Tibial artery (tissue), 4 donors: ENCODE data around the gene ETV6.

Experiments used
- DNase-seq, 2 donors: peaks; one replicate each; pipeline ENCODE4 v3.0.0-alpha.2; 2019
- H3K27ac ChIP-seq, 2 donors: fragments of 200-600 bp; sonication (generic) in 1 of 2; 1 replicate in 1 of 2; 2 replicates in 1 of 2; pipeline ENCODE4 v1.5.1; 2018 to 2019; ENCODE audit warnings: mild to moderate bottlenecking in 1 of 2
- H3K27me3 ChIP-seq, 2 donors: fragments of 200-600 bp; sonication (generic) in 1 of 2; one replicate each; pipeline versions ENCODE4 v1.5.1 to v1.6.0; 2016 to 2019
- H3K36me3 ChIP-seq, 3 donors: fragments of 200-600 bp; sonication (generic) in 2 of 3; one replicate each; pipeline ENCODE4 v1.5.1; 2016 to 2019; ENCODE audit warnings: mild to moderate bottlenecking in 2 of 3
- H3K4me1 ChIP-seq, 4 donors: fragments of 200-600 bp; sonication (generic) in 2 of 4; 1 replicate in 3 of 4; 2 replicates in 1 of 4; pipeline ENCODE4 v1.5.1; 2016 to 2019
- H3K4me3 ChIP-seq, 2 donors: fragments of 200-600 bp; sonication (generic) in 1 of 2; 1 replicate in 1 of 2; 2 replicates in 1 of 2; pipeline ENCODE4 v1.5.1; 2018 to 2019; ENCODE audit warnings: mild to moderate bottlenecking in 2 of 2
- H3K9me3 ChIP-seq, 3 donors: fragments of 200-600 bp; sonication (generic) in 1 of 3; one replicate each; pipeline ENCODE4 v1.5.1; 2016 to 2019
- CTCF ChIP-seq, 2 experiments: fragments of 200-600 bp in 1 of 2; fragments of 450-650 bp in 1 of 2; IDR thresholded peaks; one replicate each; pipeline ENCODE4 v1.5.1; 2017 to 2019; ENCODE audit warnings: antibody characterized with exemption in 2 of 2, mild to moderate bottlenecking in 1 of 2, moderate library complexity in 1 of 2
- intact Hi-C: fragments of 100-400 bp; cut with DNase I; formaldehyde crosslinking; loops from one replicate; pipeline ENCODE4 v1.15.0; 2023; ENCODE audit warnings: low total_unique reads

ETV6 gene

GRCh38 chr12:11656550-11656949 is 7.1 kb downstream of the ETV6 start:
- H3K27me3 ChIP-seq: no peaks in the 10 kb centered on the region
- intact Hi-C loops: loop anchor here (10.0 kb wide), 1 partner anchor 108 kb away; no protein-coding TSS in a partner anchor
- no peak overlapping the region for H3K4me3 ChIP-seq
- H3K27ac ChIP-seq: peak overlapping the region; percentile 95
- H3K36me3 ChIP-seq: no peaks in the 10 kb centered on the region
- H3K9me3 ChIP-seq: no peaks in the 10 kb centered on the region
- H3K4me1 ChIP-seq: peaks cover 0 to 89% (median 71%) of the 10 kb centered on the region in 4 donors
- DNase-seq: no peak
- no peak for TF ChIP-seq CTCF (IDR thresholded peaks at IDR 0.05)

- H3K27me3 ChIP-seq: no peaks in the 10 kb centered on the region
- no peak overlapping the region for H3K4me3 ChIP-seq
- H3K27ac ChIP-seq: peak overlapping the region; percentile 40 to 95
- H3K36me3 ChIP-seq: no peaks in the 10 kb centered on the region
- H3K4me1 ChIP-seq: peaks cover 0 to 99% (median 78%) of the 10 kb centered on the region in 4 donors
- DNase-seq: no peak
- no peaks in the 10 kb centered on the region for H3K9me3 ChIP-seq
- no peak for TF ChIP-seq CTCF (IDR thresholded peaks at IDR 0.05)
- intact Hi-C loops: loop anchor here (10.0 kb wide), 1 partner anchor 107 kb away; no protein-coding TSS in a partner anchor
These were observed 8.0 kb downstream of the ETV6 start for GRCh38 chr12:11657511-11657910.

GRCh38 chr12:11658791-11659190 is 9.3 kb downstream of the ETV6 start:
- Histone ChIP-seq H3K36me3 (no peaks in the 10 kb centered on the region), H3K27me3 (no peaks in the 10 kb centered on the region), H3K27ac (peak overlapping the region; percentile 36 to 95), H3K9me3 (no peaks in the 10 kb centered on the region), H3K4me3 (no peak overlapping the region), H3K4me1 (peaks cover 0 to 100% (median 84%) of the 10 kb centered on the region in 4 donors)
- DNase-seq: no peak
- intact Hi-C loops: loop anchor here (10.0 kb wide), 1 partner anchor 106 kb away; no protein-coding TSS in a partner anchor
- TF ChIP-seq CTCF (IDR thresholded peaks at IDR 0.05): no peak

GRCh38 chr12:11660624-11661023 is 11.2 kb downstream of the ETV6 start:
- no peak overlapping the region for H3K4me3 ChIP-seq
- peak overlapping the region in 1 of 2 donors; percentile 95 for H3K27ac ChIP-seq
- intact Hi-C loops: no loop called here
- peaks cover 0 to 100% (median 73%) of the 10 kb centered on the region in 4 donors for H3K4me1 ChIP-seq
- no peaks in the 10 kb centered on the region for H3K9me3 ChIP-seq
- H3K27me3 ChIP-seq: no peaks in the 10 kb centered on the region
- no peaks in the 10 kb centered on the region for H3K36me3 ChIP-seq
- DNase-seq: no peak
- TF ChIP-seq CTCF (IDR thresholded peaks at IDR 0.05): no peak

- intact Hi-C loops: no loop called here
- Histone ChIP-seq H3K27ac (peak overlapping the region; percentile 69 to 95), H3K36me3 (no peaks in the 10 kb centered on the region), H3K4me1 (peaks cover 0 to 100% (median 70%) of the 10 kb centered on the region in 4 donors), H3K27me3 (no peaks in the 10 kb centered on the region), H3K4me3 (no peak overlapping the region), H3K9me3 (no peaks in the 10 kb centered on the region)
- DNase-seq: no peak
- no peak for TF ChIP-seq CTCF (IDR thresholded peaks at IDR 0.05)
These were observed 12.1 kb downstream of the ETV6 start for GRCh38 chr12:11661491-11662089.
